Ishikawa (cell line): ENCODE measurements around the gene STT3B.

Experiments
- CEBPB ChIP-seq: IDR thresholded peaks from 2 replicates; pipeline ENCODE4 v1.6.1; 2012
- CREB1 ChIP-seq: IDR thresholded peaks from 2 replicates; pipeline ENCODE4 v1.6.1; 2012; ENCODE audit warnings: low read depth
- EGR1 ChIP-seq: IDR thresholded peaks from 2 replicates; pipeline ENCODE4 v1.6.1; 2012
- EP300 ChIP-seq: IDR thresholded peaks from 2 replicates; pipeline ENCODE4 v1.6.1; 2012; ENCODE audit warnings: borderline replicate concordance
- FOXM1 ChIP-seq: IDR thresholded peaks from 2 replicates; pipeline ENCODE4 v1.6.1; 2012; ENCODE audit warnings: low read depth, borderline replicate concordance
- MAX ChIP-seq: IDR thresholded peaks from 2 replicates; pipeline ENCODE4 v1.6.1; 2012
- NFIC ChIP-seq: IDR thresholded peaks from 2 replicates; pipeline ENCODE4 v1.6.1; 2012
- RAD21 ChIP-seq: IDR thresholded peaks from 2 replicates; pipeline ENCODE4 v1.6.1; 2012; ENCODE audit warnings: low read depth
- REST ChIP-seq: IDR thresholded peaks from 2 replicates; pipeline ENCODE4 v1.6.1; 2012; ENCODE audit warnings: low read depth, mild to moderate bottlenecking
- TAF1 ChIP-seq: IDR thresholded peaks from 2 replicates; pipeline ENCODE4 v1.6.1; 2012; ENCODE audit warnings: low read depth, mild to moderate bottlenecking
- TCF12 ChIP-seq: IDR thresholded peaks from 2 replicates; pipeline ENCODE4 v1.6.1; 2012; ENCODE audit warnings: low read depth
- TEAD4 ChIP-seq: IDR thresholded peaks from 2 replicates; pipeline ENCODE4 v1.6.1; 2012
- USF1 ChIP-seq: IDR thresholded peaks from 2 replicates; pipeline ENCODE4 v1.6.1; 2012
- YY1 ChIP-seq: IDR thresholded peaks from 2 replicates; pipeline ENCODE4 v1.6.1; 2012; ENCODE audit warnings: low read depth
- ZBTB7A ChIP-seq: IDR thresholded peaks from 2 replicates; pipeline ENCODE4 v1.6.1; 2012; ENCODE audit warnings: low read depth

The STT3B gene

DNA sequence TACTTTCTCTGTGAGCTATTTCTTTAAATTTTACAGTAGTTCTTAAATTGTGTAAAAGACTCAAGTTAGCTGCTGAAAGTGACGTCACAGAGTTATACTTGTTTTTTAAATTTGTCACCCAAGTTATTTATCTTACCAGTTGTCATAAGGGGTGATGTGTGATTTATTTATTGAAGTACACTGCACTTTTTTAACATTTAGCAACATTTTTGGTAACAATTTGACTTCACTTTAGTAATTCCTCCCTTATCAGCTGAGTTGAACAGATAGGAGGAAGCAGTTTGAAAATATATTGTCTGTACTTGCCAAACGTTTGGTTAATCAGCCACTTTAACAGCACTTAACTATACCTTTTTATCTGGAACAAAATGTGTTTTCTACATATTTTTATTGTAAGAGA lies 3.8 kb downstream of the STT3B start:
- TF ChIP-seq TCF12: no peak
- no peak for TF ChIP-seq EGR1
- TF ChIP-seq ZBTB7A: no peak
- no peak for TF ChIP-seq CREB1

DNA sequence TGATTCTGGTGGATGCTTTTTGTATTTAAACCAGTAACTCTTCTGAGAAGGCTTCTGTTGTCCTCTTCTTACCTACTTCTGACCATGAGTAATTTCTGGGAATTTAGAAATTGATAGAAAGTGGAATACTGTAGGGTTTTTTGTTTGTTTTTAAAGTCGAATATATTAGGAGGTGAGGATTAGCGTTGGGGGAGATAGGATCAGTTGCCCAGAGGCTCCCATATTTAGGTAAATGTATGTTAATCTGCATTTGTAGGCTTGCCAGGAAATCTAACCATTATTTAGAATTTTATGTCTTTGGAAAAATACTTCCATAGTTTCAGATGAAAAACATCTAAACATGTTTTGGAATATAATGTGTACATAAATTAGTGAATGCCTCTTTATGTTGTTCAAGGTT lies 6.1 kb downstream of the STT3B start:
- TF ChIP-seq NFIC: no peak
- no peak for TF ChIP-seq CEBPB
- TF ChIP-seq TCF12: no peak
- TF ChIP-seq CREB1: no peak
- no peak for TF ChIP-seq ZBTB7A
- no peak for TF ChIP-seq YY1
- no peak for TF ChIP-seq TEAD4
- no peak for TF ChIP-seq RAD21
- TF ChIP-seq EP300: no peak
- TF ChIP-seq FOXM1: no peak
- no peak for TF ChIP-seq USF1

DNA sequence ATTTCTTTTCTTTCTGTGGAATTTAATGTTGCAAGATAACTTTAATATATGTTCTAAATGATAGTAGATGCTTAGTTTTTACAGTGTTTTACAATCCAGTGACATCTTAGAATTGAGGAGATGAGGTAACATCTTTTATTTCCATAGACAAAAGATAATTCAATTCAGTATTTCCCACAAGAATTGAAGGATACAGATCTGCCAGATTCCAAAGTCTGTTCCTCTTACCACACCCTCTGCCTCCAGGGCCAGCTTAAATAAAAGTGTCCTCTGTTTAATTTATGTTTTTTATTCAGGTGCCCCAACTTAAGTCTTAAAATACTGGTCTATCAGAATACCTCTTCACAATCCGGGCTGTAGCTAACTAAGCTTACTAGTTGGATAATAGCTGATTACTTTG lies 6.5 kb downstream of the STT3B start:
- TF ChIP-seq REST (no peak), CEBPB (no peak), NFIC (no peak), EGR1 (no peak), EP300 (no peak), TCF12 (no peak)

DNA sequence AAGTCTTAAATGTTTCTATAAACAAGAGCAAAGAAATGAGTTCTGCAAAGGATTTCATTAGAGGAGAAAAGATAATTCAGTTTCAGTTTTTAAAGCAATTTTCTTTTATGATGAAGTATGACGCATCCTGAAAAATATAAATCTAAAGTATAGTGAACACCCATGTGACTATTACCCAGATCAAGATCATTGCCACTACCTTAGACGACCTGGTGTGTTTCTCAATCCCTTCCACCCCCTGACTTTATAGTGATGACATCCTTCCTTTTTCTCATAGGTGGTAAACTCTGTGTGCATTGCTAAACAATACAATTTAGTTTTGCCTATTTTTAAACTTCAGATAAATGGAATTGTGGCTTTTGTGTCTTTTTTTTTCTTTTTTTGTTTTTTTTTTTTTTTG lies 8.4 kb downstream of the STT3B start:
- TF ChIP-seq EP300: no peak

DNA sequence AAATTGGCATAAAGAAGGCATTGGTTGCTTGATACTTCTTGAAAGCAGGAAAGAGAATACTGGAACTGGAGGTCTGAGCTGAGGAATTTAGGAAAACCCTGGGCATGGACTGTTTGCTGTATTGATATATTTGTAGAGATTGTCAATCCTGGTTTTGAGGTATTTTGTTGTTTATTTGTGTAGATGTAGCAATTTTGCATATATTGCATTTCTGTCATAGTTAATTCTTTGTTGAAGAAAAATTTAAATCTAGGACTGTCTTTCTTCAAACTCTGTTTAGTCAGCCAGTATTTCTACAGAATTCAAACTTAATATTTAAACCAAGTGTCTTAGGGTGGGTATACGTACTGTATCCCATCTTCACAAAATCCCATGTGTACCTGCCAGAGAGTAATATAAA lies 9.5 kb downstream of the STT3B start:
- TF ChIP-seq CEBPB (no peak), CREB1 (no peak), MAX (no peak), TAF1 (no peak), REST (no peak), EP300 (no peak), EGR1 (no peak), FOXM1 (no peak), RAD21 (no peak), TEAD4 (no peak), TCF12 (no peak)

DNA sequence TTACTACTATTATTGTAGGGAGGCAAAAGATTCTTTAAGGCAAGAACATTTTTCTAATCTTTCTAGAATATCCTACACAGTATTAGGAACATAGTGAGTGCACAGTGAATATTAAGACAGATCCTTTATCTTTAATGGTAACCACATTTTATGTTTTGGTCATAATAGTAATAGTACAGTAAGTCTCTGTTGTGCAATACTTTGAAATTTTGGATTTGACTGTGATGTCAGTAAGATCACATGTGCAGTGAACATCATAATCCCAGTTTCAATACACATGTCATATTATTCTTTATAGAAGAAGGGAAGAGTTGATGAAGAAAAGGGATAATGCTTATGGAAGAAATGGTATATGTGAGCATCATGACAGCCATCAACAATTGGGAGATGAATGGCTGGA lies 10.7 kb downstream of the STT3B start:
- TF ChIP-seq REST (no peak), USF1 (no peak), EGR1 (no peak), NFIC (no peak), TCF12 (no peak), CREB1 (no peak), TAF1 (no peak), MAX (no peak), YY1 (no peak), CEBPB (no peak), FOXM1 (no peak), ZBTB7A (no peak), TEAD4 (no peak), EP300 (no peak), RAD21 (no peak)
